Stomach (tissue), 4 donors: ENCODE data around the gene COL11A1.

Experiments used
- POLR2A ChIP-seq, 4 donors: fragments of 450-650 bp; IDR thresholded peaks; one replicate each; pipeline ENCODE4 v1.6.1; 2016; ENCODE audit warnings: antibody characterized with exemption in 4 of 4, control low read depth in 2 of 4, mild to moderate bottlenecking in 1 of 4, moderate library complexity in 1 of 4
- TF ChIP-seq, protein P1 (sequence below), 7 experiments: fragments of 450-650 bp in 4 of 7; fragments of 200-600 bp in 3 of 7; sonication (generic) in 3 of 7; IDR thresholded peaks; one replicate each; pipeline ENCODE4 v1.5.1; 2016 to 2019; ENCODE audit warnings: antibody characterized with exemption in 7 of 7, control low read depth in 2 of 7, mild to moderate bottlenecking in 1 of 7

DNA sequence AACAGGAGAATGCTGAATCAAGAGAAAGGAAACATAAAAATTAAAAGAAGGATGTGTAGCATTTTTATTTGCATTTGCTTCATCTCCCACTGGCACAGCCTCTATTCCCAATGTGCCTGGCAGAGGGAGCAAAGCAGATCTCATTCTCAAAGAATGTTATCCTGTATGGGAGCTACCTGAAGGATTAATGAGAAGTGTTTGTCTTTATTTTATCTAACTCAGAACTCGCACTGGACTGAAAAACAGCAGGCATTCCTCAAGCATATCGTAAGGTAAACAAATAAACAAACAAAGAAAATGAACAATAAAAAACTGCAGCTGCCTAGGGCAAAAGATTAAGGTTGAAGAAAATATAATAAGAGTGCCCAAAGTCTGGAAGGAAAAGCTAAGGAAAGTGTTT, 12.7 kb upstream of the COL11A1 start:
- TF ChIP-seq, protein P1, sequence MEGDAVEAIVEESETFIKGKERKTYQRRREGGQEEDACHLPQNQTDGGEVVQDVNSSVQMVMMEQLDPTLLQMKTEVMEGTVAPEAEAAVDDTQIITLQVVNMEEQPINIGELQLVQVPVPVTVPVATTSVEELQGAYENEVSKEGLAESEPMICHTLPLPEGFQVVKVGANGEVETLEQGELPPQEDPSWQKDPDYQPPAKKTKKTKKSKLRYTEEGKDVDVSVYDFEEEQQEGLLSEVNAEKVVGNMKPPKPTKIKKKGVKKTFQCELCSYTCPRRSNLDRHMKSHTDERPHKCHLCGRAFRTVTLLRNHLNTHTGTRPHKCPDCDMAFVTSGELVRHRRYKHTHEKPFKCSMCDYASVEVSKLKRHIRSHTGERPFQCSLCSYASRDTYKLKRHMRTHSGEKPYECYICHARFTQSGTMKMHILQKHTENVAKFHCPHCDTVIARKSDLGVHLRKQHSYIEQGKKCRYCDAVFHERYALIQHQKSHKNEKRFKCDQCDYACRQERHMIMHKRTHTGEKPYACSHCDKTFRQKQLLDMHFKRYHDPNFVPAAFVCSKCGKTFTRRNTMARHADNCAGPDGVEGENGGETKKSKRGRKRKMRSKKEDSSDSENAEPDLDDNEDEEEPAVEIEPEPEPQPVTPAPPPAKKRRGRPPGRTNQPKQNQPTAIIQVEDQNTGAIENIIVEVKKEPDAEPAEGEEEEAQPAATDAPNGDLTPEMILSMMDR (IDR thresholded peaks at IDR 0.05): no peak
- TF ChIP-seq POLR2A (IDR thresholded peaks at IDR 0.05): no peak
